NCI-H1417 (cell line): ENCODE measurements around the gene CATSPERB.
"Not testable (repeated sequence)": the region's sequence is repeated elsewhere in the genome, so short reads cannot be mapped to it uniquely, and the experiment has no call there.

Source experiments
- DNase-seq, 3 experiments: peaks; one replicate each; lab custom pipeline; 2025; lab: John Stamatoyannopoulos, UW

Gene CATSPERB, protein sequence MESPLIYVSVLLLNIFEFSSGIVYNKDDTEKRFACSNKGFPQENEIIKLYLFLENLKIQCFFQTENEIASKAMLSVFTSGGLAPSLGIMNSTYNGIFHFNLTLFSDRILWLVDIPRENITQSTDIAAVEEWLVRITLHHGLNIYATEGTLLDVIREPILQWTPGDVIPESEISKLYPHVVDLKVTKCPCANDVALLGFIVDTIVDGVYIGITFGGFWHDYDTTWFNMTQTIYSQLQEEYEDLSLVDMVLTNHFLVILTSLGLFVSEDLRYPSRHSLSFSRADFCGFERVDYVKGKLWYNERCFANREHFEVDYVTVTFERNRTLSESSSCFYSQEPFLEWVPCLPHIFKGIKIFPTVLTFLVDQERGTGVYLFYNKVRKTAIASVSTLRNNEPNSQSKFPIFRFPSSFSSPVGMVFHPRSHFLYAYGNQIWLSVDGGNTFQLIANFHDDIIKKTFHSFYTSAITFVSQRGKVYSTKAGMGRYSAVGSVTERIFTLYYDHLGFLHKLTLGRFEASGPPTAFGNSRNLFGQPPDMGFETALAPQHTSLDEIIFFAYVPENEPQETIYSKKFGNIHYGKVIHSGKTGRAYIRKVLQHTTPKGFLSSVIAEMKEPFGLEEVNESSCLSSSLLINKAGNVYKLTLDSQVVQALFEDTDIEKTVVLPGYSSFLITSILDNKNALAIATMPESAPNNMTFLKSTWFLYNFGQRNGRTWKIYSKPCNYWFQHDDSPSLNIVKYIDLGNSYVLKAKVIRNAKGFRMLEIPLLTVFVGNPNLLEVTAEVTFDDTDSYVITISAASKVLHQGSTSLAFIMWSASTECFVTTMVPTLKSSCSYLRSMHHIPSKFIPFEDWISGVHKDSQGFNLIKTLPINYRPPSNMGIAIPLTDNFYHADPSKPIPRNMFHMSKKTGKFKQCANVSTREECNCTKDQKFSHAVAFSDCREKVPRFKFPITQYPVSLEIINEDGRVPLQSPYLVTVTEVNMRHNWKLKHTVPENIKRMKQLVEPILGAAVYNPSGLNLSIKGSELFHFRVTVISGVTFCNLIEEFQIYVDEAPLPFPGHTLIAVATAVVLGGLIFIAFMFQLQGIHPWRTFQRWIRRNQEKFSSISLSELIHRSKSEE

DNA sequence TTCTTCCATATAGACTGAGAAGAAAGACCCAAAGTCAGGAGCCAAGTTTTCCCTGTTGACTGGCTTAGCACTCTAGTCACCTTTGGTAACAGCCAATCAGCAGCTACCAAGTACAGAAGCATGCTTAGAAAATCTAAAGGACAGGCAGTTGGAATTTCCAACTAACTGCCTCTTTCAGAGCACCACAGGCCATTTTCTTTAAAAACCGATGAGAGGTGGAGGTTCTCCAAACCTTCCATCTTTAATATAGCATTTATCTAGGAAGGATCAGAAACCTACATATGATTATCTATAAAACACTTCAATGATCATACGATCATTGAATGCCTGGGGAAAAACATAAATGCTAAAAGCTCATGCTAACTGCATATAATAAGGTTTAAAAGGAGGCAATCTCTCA lies at the start of gene CATSPERB:
Gene CATSPERB (minus strand): TSS at position 101 of the 400 bp plus-strand sequence. CDS start 2,607 bp downstream, outside the sequence.
- no peak for DNase-seq

DNA sequence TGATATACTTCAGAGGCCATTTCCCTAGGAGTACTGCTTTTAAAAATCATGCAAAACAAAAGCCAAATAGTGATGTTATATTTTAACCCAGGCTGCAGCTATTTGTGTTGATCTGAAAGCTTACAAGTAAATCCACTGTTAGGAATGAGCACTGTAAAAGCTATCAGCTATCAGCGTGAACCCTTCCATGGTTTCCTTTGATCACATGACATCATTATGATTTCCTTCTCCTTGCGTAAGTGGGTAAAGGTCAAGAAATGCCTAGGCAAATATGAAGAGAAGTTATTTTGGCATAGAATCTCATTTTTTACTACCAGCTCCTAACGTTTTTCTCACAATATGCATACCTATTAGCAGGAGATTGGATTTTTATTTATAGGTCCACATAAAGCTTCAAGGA lies 48.6 kb upstream of the CATSPERB start:
- no peak for DNase-seq

DNA sequence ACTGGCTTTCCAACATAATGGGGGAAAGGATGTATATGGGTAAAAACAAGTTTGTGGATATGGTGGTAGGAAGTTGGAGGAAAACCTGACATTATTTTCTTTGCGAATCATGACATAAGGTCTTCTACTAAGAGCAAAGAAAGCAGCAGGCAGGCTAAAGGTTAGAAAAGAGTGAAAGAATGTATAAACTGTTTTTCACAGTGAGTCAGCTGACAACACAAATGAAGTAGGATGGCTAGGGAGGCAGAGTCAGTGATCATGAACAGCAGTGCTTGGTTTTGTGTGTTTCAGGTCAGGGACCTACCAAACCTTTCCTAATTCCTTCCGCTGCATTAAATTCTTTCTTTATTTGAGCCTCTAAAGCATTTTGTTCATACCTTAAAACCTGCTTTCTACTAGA lies 46.3 kb upstream of the CATSPERB start:
- no peak for DNase-seq

DNA sequence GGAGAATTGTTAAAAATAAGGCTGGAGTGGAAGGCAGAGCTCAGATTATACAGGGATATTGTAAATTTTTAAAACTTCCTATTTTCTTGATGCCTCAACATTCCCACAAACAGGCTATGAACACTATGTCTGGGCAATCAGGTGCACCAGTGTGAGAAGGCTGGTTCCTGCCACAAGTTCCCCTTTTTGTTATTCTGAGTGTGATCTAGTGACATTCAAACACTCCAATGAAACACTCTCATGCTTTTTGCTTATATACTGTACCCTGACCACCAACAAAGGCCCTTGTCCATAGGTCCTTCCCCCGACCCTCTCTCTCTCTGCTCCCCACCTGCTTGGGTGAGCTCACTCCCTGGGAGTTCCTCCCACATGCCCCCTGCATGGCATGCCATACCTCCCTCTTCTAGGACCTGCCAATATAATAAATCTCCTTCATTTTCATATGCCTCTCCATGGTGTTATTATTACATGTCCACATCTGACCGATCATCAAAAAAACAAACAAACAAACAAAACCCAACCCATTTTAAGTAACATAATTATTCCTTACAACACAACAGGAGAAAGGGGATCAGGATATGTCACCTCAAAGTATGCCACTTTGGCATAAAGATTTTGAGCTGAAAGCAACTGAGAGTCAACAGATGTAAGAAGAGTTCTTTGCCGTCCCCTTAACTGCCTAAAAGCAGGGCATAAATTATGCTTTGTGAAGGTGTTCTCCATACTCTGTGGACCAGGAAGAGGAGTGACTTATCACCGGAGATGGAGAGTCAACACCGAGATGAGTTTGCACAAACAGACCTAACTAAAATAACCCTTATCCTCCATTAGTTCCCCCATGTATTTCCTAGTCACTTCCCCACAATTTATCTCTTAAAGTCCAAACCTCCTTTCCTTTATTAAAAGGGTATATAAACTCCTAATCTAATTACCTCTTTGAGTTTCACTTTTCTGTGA lies 42.5 kb upstream of the CATSPERB start:
- DNase-seq, result no peak

DNA sequence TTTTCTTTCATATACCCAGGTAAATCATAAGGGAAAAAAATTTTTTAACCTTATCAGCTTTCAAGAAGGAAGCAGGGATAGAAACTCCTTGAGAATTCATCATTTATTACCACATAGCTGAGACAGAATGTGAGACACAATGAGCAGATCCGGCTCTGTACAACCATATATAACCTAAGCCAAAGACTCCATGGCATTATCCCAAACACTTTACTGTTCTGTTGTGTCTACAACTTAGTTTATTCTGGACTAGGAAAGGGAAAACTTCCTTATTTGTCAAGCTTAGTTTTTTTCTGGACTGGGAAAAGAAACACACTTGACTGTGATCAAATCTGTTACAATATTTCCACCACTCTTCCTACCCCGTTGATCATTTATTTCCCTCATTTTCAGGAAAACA lies 38.3 kb upstream of the CATSPERB start:
- DNase-seq, result no peak

DNA sequence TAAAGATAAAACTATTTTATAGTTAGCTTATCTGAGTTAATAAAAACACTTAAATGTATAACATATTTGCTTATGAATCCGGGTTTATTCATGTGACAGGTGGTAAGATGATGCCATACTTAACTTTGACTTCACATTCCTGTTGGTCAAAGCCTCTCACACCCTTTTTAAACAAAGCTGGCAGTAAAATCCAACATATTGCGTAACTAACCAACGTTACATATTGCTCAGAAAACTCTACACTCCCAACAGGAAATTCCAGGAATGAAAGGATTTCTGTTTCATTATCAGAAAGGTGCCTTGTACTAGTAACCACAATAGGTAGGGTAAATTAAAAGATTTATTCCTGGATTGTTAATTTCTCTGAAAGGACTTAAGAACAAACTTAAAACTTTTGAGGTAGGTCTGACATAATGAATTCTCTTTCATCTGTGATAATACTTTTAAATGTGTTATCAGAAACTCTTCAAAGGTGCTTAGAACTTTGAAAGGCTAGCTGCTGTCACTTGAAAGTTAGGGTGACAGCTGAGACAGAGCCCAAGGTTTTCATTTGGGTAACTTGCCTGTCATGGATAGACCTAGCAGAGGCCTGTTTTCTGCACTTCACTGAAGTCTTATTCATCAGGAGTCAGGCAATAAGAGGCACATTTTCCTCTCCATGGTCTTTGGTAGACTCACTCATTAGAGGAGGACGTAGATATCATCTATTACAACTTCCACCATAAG lies 23.8 kb upstream of the CATSPERB start:
- no peak for DNase-seq

DNA sequence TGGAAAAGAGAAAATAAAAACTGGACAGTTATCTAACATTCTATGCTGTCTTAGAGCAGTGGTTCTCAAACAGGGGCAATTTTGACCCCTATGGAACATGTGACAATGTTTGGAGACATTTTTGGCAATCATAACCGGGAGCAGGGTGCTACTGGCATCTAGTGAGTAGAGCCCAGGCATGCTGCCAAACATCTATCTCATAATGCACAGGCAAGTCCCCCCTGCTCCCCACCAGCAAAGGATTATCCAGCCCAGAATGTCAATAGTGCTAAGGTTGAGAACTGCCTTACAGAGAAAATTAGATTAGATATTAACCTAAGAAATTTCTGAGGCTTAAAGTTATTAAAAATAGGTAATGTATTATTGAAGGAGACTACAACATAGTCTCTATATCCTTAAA lies 22.9 kb upstream of the CATSPERB start:
- no peak for DNase-seq

DNA sequence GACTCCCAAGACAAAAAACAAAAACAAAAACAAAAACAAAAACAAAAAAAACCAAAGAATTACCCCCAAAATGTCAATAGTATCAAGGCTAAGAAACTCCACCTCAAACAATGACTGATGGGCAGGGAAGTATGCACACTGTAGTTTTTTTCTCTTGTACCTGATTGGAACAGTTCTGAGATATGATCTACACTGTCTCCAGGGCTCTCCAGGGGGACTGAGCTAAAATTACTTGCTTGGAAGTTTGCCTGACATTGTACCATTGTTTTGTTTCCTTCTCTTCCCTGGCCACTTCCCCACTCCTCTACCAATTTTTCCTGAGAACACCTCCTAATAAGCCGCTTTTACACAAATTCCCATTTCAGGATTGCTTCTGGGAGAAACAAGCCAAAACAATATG lies 22.3 kb upstream of the CATSPERB start:
- DNase-seq, result no peak

DNA sequence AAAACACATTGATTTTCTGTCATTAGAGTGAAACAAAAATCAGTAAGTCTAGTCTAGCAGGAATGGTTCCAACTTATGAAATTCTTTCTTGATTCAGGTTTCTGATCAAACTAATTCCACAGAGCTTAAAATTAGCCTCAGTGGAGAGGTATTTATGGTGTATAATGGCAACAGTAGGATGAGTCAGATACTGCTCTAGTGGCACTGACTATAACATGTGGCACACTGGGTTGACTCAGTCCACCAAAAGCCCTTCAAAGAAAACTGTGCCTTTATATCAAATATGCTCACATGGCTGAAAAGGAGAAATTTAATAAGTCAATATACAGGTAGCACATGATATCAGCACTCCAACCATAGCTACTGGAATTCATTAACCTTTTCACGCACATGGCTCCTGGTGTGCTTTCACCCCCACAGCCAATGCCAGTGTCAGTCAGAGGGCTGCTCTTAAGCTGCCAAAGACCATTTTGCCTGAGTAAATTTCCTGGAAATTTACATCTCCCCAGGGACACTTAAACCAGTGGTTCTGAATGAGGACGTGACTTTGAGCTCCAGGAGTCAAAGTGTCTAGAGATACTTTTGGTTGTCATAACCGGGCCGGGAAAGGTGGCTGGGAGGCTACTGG lies 21.7 kb upstream of the CATSPERB start:
- peak in 1 of 3 experiments; percentile 87 for DNase-seq

DNA sequence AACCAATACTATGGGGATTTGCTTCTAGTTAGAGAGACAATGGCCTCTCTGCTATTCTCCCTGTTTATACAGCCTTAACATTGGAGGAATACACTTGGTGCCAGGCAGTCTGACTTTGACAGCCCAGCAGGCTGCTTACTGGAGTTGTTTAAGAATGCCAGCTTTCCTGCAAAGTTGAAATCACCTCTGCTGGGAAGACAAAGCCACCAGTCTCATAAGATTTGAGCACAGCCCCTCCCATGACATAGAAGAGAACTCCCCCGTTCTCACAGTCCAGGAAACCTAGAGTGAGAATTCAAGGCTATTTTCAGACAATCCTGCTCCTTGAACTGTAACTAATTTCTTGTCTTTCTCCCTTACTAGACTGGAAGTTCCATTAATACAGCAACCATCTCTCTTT lies 21.1 kb upstream of the CATSPERB start:
- no peak for DNase-seq

DNA sequence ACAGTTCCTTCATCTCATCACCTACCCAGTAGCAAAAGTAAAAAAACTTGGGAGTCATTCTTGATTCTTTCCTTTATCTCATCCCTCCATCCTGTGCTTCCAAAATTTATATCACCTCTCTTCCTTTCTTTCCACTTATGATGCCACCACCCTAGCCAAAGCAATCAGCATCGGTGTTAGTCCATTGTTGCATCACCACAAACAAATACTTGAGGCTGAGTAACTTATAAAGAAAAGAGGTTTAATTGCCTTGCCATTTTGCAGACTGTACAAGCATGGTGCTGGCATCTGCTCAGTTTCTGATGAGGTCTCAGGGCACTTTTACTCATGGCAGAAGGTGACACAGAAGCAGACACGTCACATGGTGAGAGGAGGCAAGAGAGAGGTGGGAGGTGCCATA lies 19.8 kb upstream of the CATSPERB start:
- no peak for DNase-seq

DNA sequence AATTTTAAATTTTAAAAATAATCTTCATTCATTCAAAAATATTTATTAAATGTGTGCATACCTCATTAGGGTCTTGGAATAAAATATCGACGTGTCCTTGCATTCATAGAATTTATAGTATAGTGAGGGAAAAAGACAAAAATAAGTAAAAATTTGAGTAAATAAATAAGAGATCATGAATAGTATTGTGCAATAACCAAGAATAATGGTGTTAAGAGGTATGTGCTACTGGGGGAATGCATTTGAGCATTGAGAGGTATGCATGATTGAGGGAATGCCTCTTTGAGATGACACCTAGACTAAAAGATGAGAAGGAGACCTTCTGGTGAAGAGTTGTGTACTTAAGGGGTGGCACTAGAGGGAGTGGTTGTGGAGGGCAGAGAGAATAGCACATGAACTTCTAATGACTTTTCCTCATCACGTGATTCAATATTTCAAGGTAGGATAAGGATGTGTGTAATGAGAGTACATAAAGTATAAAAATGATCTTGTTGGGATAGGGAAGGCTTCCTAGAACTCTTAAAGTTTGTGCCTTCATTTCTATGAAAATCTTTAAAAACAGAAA lies 18.8 kb upstream of the CATSPERB start:
- DNase-seq, result no peak

DNA sequence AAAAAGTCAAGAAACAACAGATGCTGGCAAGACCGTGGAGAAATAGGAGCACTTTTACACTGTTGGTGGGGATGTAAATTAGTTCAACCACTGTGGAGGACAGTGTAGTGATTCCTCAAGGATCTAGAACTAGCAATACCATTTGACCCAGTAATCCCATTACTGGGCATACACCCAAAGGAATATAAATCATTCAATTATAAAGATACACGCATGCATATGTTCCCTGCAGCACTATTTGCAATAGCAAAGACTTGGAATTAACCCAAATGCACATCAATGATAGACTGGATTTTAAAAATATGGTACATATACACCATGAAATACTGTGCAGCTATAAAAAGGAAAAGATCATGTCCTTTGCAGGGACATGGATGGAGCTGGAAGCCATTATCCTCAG lies 18.0 kb upstream of the CATSPERB start:
- no peak for DNase-seq

DNA sequence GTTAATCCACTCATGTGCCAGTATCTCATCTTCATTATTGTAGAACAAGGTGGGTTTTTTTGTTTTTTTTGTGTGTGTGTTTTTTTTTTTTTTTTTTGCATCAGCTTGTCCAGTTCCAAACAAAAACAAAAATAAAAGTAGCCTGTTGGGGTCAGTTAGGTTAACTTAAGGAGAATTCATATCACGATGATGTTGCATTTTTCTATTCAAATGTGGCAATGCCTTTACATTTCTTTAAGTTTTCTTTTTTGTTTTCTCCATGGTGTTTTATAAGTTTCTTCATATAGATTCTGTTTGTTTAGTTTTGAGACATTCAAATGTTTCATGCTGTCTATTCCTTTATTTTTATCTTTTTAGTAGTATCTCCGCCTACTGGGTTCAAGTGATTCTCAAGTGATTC lies 16.2 kb upstream of the CATSPERB start:
- no peak for DNase-seq

DNA sequence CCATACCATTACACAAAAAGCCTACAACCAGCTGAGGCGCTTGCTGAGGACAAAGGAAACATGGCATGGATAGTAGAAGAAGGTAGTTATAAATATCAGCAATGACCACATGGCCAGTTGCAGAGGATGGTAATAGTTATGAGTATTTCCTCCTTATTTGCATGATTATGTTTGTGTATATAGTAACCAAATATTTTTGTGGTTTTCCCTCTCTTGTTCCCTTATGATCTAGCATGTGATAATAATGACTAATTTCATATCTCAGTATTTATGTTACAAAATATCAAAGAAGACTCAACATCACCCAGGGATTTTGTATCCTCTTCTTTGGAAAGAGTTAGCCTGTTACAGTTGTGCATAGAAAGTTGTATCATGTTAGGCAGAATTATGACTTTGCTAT lies 13.5 kb upstream of the CATSPERB start:
- DNase-seq, result no peak

DNA sequence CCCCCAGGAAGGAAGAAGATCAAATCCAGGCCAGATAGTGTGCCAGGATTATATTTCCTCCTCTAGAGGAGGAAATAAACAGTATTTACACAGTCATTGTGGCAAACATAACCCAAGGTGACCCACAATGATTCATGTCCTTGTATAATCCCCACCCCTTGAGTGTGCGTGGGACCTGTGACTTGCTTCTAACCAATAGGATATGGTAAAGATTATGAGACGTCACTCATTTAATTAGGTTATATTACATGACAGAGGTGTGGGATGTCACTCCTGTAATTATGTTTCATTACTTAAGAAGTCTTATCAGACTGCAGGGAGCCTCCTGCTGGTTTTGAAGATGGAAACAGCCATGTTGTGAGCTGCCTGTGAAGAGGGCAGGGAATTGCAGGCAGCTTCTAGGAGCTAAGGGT lies 12.2 kb upstream of the CATSPERB start:
- DNase-seq, result no peak

DNA sequence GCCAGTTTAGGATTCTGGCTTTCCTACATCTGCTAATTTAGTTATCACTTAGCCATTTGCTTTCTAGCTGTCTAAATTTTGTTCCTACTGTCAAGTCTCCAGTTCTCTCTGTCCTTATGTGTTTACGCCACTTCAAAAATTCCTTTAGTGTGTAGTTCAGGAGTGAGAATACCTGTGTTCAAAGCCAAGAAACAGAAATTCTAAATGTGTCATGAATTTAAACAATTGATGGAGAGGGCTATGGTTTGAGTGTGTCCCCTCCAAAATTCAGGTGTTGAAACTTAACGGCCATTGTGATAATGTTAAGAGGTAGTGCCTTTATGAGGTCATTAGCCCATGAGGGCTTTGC lies 11.4 kb upstream of the CATSPERB start:
- DNase-seq, result no peak

DNA sequence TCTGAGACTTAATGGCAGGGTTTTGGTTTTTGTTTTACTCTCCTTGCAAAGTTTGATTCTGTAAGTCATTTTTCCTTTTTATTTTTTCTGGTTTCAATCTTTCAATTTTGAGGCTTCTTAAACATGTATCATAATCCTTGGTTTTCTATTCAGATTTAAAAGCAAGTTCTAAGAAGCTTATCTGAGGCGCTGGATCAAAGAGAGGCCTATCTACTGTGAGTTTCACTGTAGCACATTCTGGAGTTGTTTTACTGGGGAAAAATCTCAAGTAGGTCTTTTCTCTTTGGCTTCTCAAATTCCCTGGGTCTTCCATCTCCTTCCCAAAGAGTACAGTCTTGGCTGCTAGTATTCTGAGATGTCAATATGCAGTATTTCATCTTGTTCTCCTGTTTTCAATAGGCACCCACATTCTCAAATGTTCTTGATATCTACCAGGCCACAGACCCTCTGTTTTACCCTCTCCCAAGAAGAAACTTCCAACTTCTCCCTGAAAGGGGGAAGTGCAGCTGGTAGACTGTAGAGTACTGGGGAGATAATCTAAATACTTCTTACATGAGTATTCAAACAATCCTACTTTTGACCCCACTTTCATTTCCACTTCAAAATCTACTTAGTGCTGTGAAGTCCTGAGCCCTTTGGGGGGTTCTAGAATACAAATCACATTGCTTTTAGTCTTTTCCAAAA lies 10.9 kb upstream of the CATSPERB start:
- no peak for DNase-seq

DNA sequence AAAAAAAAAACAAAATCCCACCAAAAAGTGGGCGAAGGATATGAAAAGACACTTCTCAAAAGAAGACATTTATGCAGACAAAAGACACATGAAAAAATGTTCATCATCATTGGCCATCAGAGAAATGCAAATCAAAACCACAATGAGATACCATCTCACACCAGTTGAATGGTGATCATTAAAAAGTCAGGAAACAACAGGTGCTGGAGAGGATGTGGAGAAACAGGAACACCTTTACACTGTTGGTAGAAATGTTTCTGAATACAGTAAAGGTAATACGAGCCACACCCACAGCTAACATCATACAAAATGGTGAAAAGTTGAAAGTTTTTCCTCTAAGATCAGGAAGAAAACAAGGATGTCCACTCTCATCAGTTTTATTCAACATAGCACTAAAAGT lies 8.0 kb upstream of the CATSPERB start:
- not testable (repeated sequence) for DNase-seq

DNA sequence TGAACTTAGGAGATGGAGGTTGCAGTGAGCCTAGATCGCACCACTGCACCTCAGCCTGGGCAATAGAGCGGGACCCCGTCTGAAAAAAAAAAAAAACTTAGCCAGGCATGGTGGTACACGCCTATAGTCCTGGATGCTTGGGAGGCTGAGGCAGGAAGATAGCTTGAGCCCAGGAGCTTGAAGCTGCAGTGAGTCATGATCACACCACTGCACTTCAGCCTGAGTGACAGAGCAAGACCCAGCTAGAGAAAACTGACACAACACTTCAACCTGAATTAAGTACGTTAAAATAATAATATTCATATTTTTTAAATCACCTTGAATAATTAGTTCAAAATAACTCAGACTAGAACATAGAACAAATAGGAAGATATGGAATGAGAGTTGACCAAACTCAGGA lies 5.7 kb upstream of the CATSPERB start:
- no peak for DNase-seq
